GM12801 (cell line): ENCODE data around the gene AHRR.

ENCODE experiments used
- CTCF ChIP-seq: IDR thresholded peaks from one replicate; pipeline ENCODE4 v1.5.1; 2011; ENCODE audit warnings: control low read depth; ENCODE audit not compliant: insufficient read length; ENCODE audit errors: extremely low read depth

Gene AHRR

GRCh38 chr5:377326-377981, 55.9 kb downstream of the AHRR start:
- no peak for TF ChIP-seq CTCF

- TF ChIP-seq CTCF = no peak
Measured at GRCh38 chr5:378301-378891, 56.9 kb downstream of the AHRR start.

- no peak for TF ChIP-seq CTCF
Measured at GRCh38 chr5:378976-379742, 57.6 kb downstream of the AHRR start.

GRCh38 chr5:380701-381309, 59.3 kb downstream of the AHRR start:
- no peak for TF ChIP-seq CTCF

GRCh38 chr5:383066-383465, 61.6 kb downstream of the AHRR start:
- no peak for TF ChIP-seq CTCF

- no peak for TF ChIP-seq CTCF
Measured at GRCh38 chr5:383621-384020, 62.1 kb downstream of the AHRR start.

- no peak for TF ChIP-seq CTCF
Measured at GRCh38 chr5:385321-385720, 63.8 kb downstream of the AHRR start.
